DND-41 (cell line): Measurements from ENCODE around the gene YRDC.

Source experiments
- ATAC-seq: fragments of 200-7000 bp; cut with Tn5 transposase; 3 replicates; pipeline ENCODE4 v1.9.1; 2021; ENCODE audit warnings: low read depth; ENCODE audit not compliant: insufficient read depth
- DNase-seq: peaks from one replicate; pipeline ENCODE4 v3.0.0-alpha.2; 2020
- H2AFZ ChIP-seq: 2 replicates; pipeline ENCODE4 v1.6.0; 2012; ENCODE audit warnings: low read depth, low read length
- H3K27ac ChIP-seq: 2 replicates; pipeline ENCODE4 v1.5.1; 2012; ENCODE audit warnings: low read length, inconsistent platforms
- H3K27me3 ChIP-seq: fragments of 200-600 bp; sonication (generic); 2 replicates; pipeline ENCODE4 v1.6.0; 2012; ENCODE audit warnings: low read length, mild to moderate bottlenecking, inconsistent platforms; ENCODE audit not compliant: insufficient read depth, poor library complexity
- H3K36me3 ChIP-seq: 2 replicates; pipeline ENCODE4 v1.5.1; 2012; ENCODE audit warnings: low read length, inconsistent platforms; ENCODE audit not compliant: insufficient read depth
- H3K4me1 ChIP-seq: 2 replicates; pipeline ENCODE4 v1.5.1; 2012; ENCODE audit warnings: mild to moderate bottlenecking, low read length; ENCODE audit not compliant: insufficient read depth
- H3K4me2 ChIP-seq: 2 replicates; pipeline ENCODE4 v1.6.0; 2012; ENCODE audit warnings: mild to moderate bottlenecking, moderate library complexity, low read length, inconsistent platforms; ENCODE audit not compliant: insufficient read depth
- H3K4me3 ChIP-seq, 2 experiments: fragments of 200-600 bp in 1 of 2; shearing (Covaris generic) in 1 of 2; 2 replicates each; pipeline ENCODE4 v1.5.1; 2012 to 2016; ENCODE audit warnings: inconsistent platforms in 2 of 2, low read length in 2 of 2, mild to moderate bottlenecking in 2 of 2, low read depth in 1 of 2, moderate library complexity in 1 of 2
- H3K79me2 ChIP-seq: 2 replicates; pipeline ENCODE4 v1.6.0; 2012; ENCODE audit warnings: low read length, inconsistent platforms; ENCODE audit not compliant: insufficient read depth
- H3K9ac ChIP-seq: 2 replicates; pipeline ENCODE4 v1.6.0; 2012; ENCODE audit warnings: low read depth, mild to moderate bottlenecking, inconsistent platforms, low read length, moderate library complexity
- H3K9me3 ChIP-seq: 2 replicates; pipeline ENCODE4 v1.5.1; 2012; ENCODE audit warnings: low read length, moderate library complexity, mild to moderate bottlenecking, inconsistent platforms; ENCODE audit not compliant: insufficient read depth, severe bottlenecking
- H4K20me1 ChIP-seq: 2 replicates; pipeline ENCODE4 v1.6.0; 2012; ENCODE audit warnings: low read length; ENCODE audit not compliant: insufficient read depth
- CTCF ChIP-seq: IDR thresholded peaks from 2 replicates; pipeline ENCODE4 v1.5.1; 2012; ENCODE audit warnings: borderline replicate concordance, low read length, moderate library complexity, mild to moderate bottlenecking; ENCODE audit not compliant: poor library complexity, severe bottlenecking; ENCODE audit errors: extremely low read depth
- EZH2 ChIP-seq: IDR thresholded peaks from 3 replicates; pipeline ENCODE4 v1.6.1; 2012; ENCODE audit warnings: borderline replicate concordance, low read depth, mild to moderate bottlenecking, moderate library complexity, low read length, inconsistent platforms; ENCODE audit not compliant: severe bottlenecking

The YRDC gene

GRCh38 chr1:37753473-37754321 lies 54.3 kb downstream of the YRDC start:
- Histone ChIP-seq H3K4me1 (no peaks in the 10 kb centered on the region), H3K79me2 (no peaks in the 10 kb centered on the region), H3K9me3 (no peaks in the 10 kb centered on the region), H3K36me3 (no peaks in the 10 kb centered on the region), H3K4me3 (no peak overlapping the region), H4K20me1 (no peaks in the 10 kb centered on the region; the same call in 1 of the 2 replicates), H3K9ac (no peak overlapping the region), H3K27me3 (peaks cover 2% of the 10 kb centered on the region), H3K27ac (no peak overlapping the region), H2AFZ (no peak overlapping the region), H3K4me2 (no peak overlapping the region)
- TF ChIP-seq EZH2: no peak
- no peak for TF ChIP-seq CTCF
- ATAC-seq (no peak), DNase-seq (no peak)
